ENCODE results near the gene PDE6A.

The PDE6A gene

DNA sequence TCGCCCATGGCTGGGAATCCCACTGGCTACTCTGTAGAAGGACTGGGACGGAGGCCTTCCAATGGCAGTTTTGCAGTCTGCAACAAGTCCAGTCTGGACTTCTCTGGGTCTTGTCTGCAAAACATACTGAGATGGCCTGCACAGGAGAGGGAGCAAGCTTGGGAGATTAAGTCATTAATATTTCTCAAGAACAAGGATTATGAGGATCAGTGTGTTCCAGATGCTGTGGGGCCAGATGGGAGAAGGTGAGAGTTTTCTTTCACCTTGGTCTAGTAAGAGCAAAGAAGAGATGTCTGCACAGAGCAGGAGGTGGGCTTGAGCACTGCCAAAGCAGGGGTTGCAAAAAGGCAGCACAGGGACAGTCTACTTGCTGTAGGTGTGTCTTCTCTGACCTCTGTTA, at the start of gene PDE6A:
PDE6A (minus strand) TSS at position 128 of the 400 bp plus-strand sequence; CDS start at position 8, 120 bp downstream.
- no peak within 1 kb of the TSS for H3K4me3 ChIP-seq (ENCODE audit: low read depth, low read length)
- TF ChIP-seq, protein P1, sequence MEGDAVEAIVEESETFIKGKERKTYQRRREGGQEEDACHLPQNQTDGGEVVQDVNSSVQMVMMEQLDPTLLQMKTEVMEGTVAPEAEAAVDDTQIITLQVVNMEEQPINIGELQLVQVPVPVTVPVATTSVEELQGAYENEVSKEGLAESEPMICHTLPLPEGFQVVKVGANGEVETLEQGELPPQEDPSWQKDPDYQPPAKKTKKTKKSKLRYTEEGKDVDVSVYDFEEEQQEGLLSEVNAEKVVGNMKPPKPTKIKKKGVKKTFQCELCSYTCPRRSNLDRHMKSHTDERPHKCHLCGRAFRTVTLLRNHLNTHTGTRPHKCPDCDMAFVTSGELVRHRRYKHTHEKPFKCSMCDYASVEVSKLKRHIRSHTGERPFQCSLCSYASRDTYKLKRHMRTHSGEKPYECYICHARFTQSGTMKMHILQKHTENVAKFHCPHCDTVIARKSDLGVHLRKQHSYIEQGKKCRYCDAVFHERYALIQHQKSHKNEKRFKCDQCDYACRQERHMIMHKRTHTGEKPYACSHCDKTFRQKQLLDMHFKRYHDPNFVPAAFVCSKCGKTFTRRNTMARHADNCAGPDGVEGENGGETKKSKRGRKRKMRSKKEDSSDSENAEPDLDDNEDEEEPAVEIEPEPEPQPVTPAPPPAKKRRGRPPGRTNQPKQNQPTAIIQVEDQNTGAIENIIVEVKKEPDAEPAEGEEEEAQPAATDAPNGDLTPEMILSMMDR (IDR thresholded peaks at IDR 0.05; ENCODE audit: insufficient read depth, low read depth, low read length, missing control alignments) = no peak
- DNase-seq (ENCODE audit: low read depth) = no peak

GRCh38 chr5:149993471-149993870, 48.9 kb upstream of the PDE6A start:
- DNase-seq (ENCODE audit: low read depth) = no peak
- TF ChIP-seq, protein P1 (IDR thresholded peaks at IDR 0.05; ENCODE audit: insufficient read depth, low read depth, low read length, missing control alignments) = no peak
- H3K4me3 ChIP-seq (ENCODE audit: low read depth, low read length) = no peak overlapping the region

DNA sequence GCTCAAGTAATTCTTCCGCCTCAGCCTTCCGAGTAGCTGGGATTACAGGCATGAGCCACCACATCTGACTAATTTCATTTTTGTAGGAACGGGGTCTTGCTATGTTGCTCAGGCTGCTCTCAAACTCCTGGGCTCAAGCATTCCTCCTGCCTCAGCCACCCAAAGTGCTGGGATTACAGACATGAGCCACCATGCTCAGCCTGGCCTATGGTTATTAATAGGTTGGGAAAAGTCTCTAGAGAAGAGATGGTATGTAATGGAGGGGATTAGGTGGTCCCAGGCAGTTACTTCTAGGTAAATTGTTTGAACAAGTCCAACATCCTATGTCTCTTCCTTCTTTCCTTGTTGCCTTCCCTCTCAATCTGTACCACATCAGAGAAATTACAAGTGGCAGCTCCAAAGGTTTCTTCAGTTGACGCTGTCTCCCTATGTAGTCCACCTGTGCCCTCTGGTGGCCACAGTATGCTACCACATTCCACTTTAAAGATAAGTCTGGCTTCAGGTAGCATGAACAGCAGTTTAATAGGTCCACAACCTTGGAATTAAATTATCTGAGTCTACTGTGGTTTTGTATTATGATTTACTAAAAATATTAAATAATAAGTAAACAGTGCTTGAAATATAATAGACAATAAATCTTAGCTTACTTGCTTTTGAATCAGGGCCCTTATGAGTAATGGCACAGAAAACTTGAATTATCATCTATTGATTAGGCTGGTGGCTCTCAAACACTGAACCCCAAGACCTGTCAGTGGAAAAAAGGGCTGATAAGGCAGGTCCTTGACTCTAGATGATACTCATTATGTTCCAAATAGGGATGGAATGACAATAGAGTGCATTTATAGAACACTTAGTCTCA, 46.2 kb upstream of the PDE6A start:
- TF ChIP-seq, protein P1 (IDR thresholded peaks at IDR 0.05; ENCODE audit: insufficient read depth, low read depth, low read length, missing control alignments) = peak; percentile 80

GRCh38 chr5:149988126-149988525, 43.5 kb upstream of the PDE6A start:
- H3K4me3 ChIP-seq (ENCODE audit: low read depth, low read length) = no peak overlapping the region
- TF ChIP-seq, protein P1 (IDR thresholded peaks at IDR 0.05; ENCODE audit: insufficient read depth, low read depth, low read length, missing control alignments) = no peak
- no peak for DNase-seq (ENCODE audit: low read depth)

More for the DNA sequence above, 46.2 kb upstream of the PDE6A start:
- peak; percentile 80 for DNase-seq (ENCODE audit: low read depth)
- no peak overlapping the region for H3K4me3 ChIP-seq (ENCODE audit: low read depth, low read length)

DNA sequence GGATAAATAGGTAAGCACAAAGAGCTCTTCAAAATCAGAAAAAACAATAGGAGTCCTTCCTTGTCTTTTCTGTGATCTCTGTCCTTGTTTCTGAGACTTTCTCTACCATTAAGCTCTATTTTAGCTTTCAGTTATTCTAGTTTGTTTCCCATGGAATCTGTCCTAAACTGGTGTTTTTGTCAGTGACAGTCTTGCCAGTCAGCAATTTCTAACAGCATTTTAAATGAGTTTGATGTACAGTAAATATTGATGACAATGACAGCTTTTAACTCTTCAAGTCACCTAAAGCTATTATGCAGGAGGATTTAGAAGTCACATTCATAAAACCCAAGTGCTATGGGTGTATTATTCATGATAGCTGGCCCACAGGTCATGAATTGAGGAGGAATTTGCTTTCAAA, 37.9 kb upstream of the PDE6A start:
- H3K4me3 ChIP-seq (ENCODE audit: low read depth, low read length) = no peak overlapping the region
- no peak for DNase-seq (ENCODE audit: low read depth)
- TF ChIP-seq, protein P1 (IDR thresholded peaks at IDR 0.05; ENCODE audit: insufficient read depth, low read depth, low read length, missing control alignments) = no peak

DNA sequence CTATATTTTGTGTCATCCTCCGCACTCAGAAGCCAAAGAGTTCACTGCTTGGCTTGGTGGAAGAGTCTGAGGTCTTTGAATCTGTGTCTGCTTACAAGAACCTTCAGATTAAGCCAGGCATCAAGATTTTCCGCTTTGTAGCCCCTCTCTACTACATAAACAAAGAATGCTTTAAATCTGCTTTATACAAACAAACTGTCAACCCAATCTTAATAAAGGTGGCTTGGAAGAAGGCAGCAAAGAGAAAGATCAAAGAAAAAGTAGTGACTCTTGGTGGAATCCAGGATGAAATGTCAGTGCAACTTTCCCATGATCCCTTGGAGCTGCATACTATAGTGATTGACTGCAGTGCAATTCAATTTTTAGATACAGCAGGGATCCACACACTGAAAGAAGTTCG, 36.6 kb upstream of the PDE6A start:
- DNase-seq (ENCODE audit: low read depth) = no peak
- H3K4me3 ChIP-seq (ENCODE audit: low read depth, low read length) = no peak overlapping the region
- TF ChIP-seq, protein P1 (IDR thresholded peaks at IDR 0.05; ENCODE audit: insufficient read depth, low read depth, low read length, missing control alignments) = no peak
